MM.1S (cell line): ENCODE data around the gene HIBCH.
"Not testable (repeated sequence)": the region's sequence is repeated elsewhere in the genome, so short reads cannot be mapped to it uniquely, and the experiment has no call there.

Experiments used
- DNase-seq: peaks from one replicate; pipeline ENCODE4 v3.0.0-alpha.2; 2015
- H2AFZ ChIP-seq: fragments of 300-600 bp; sonication (generic); 2 replicates; pipeline ENCODE4 v1.6.0; 2016; ENCODE audit warnings: antibody characterized with exemption, low read length
- H3F3A ChIP-seq: fragments of 300-600 bp; sonication (generic); 2 replicates; pipeline ENCODE4 v1.6.1; 2016; ENCODE audit warnings: mild to moderate bottlenecking, antibody characterized with exemption, low read length, moderate library complexity, mixed read lengths; ENCODE audit not compliant: insufficient read depth
- H3K27ac ChIP-seq: fragments of 300-600 bp; sonication (generic); 2 replicates; pipeline ENCODE4 v1.5.1; 2016; ENCODE audit warnings: mild to moderate bottlenecking, low read length
- H3K27me3 ChIP-seq: fragments of 300-600 bp; sonication (generic); replicated peaks from 2 replicates; pipeline ENCODE4 v1.6.0; 2016; ENCODE audit warnings: low read length; ENCODE audit not compliant: insufficient read depth
- H3K36me3 ChIP-seq: fragments of 300-600 bp; sonication (generic); replicated peaks from 2 replicates; pipeline ENCODE4 v1.6.1; 2016; ENCODE audit warnings: mild to moderate bottlenecking, low read length, mixed read lengths; ENCODE audit not compliant: insufficient read depth
- H3K4me1 ChIP-seq: fragments of 300-600 bp; sonication (generic); 2 replicates; pipeline ENCODE4 v1.6.1; 2016; ENCODE audit warnings: low read length, mixed read lengths
- H3K4me2 ChIP-seq: fragments of 300-600 bp; sonication (generic); 2 replicates; pipeline ENCODE4 v1.6.0; 2016; ENCODE audit warnings: low read depth, low read length
- H3K4me3 ChIP-seq: fragments of 300-600 bp; sonication (generic); 2 replicates; pipeline ENCODE4 v1.5.1; 2016; ENCODE audit warnings: low read length, mixed read lengths
- H3K79me2 ChIP-seq: fragments of 300-600 bp; sonication (generic); 2 replicates; pipeline ENCODE4 v1.6.1; 2016; ENCODE audit warnings: mixed run types, low read length, mixed read lengths
- H3K9ac ChIP-seq: fragments of 300-600 bp; sonication (generic); 2 replicates; pipeline ENCODE4 v1.6.1; 2016; ENCODE audit warnings: low read length, mixed read lengths
- H3K9me2 ChIP-seq: fragments of 300-600 bp; sonication (generic); replicated peaks from 2 replicates; pipeline ENCODE4 v1.6.1; 2016; ENCODE audit warnings: mild to moderate bottlenecking, low read length, mixed read lengths; ENCODE audit not compliant: insufficient read depth
- H3K9me3 ChIP-seq: fragments of 300-600 bp; sonication (generic); replicated peaks from 2 replicates; pipeline ENCODE4 v1.6.1; 2016; ENCODE audit warnings: mild to moderate bottlenecking, low read length, mixed read lengths; ENCODE audit not compliant: insufficient read depth
- H4K20me1 ChIP-seq: fragments of 300-600 bp; sonication (generic); 2 replicates; pipeline ENCODE4 v1.6.1; 2016; ENCODE audit warnings: mild to moderate bottlenecking, low read length, moderate library complexity, mixed read lengths; ENCODE audit not compliant: insufficient read depth
- CTCF ChIP-seq: fragments of 300-600 bp; sonication (generic); IDR thresholded peaks from 2 replicates; pipeline ENCODE4 v1.5.1; 2016; ENCODE audit warnings: antibody characterized with exemption, low read length, mixed read lengths
- EZH2 ChIP-seq: fragments of 300-600 bp; sonication (generic); optimal IDR thresholded peaks from 2 replicates; pipeline ENCODE3; 2017; ENCODE audit warnings: low read depth, mild to moderate bottlenecking, antibody characterized with exemption, low read length, mixed read lengths
- EZH2phosphoT487 ChIP-seq: fragments of 300-600 bp; sonication (generic); IDR thresholded peaks from 2 replicates; pipeline ENCODE4 v1.6.1; 2018; ENCODE audit warnings: antibody characterized with exemption, low read length

Gene HIBCH

GRCh38 chr2:190336420-190336819 is 16.8 kb upstream of the HIBCH start:
- Histone ChIP-seq H3K4me3 (no peak overlapping the region), H3K4me2 (no peak overlapping the region), H3K4me1 (no peaks in the 10 kb centered on the region), H4K20me1 (no peaks in the 10 kb centered on the region), H3K9me3 (no peaks in the 10 kb centered on the region), H3K36me3 (no peaks in the 10 kb centered on the region), H3K79me2 (no peaks in the 10 kb centered on the region), H3F3A (no peaks in the 10 kb centered on the region), H3K27me3 (no peaks in the 10 kb centered on the region), H3K27ac (no peak overlapping the region), H3K9me2 (no peaks in the 10 kb centered on the region), H3K9ac (no peak overlapping the region), H2AFZ (no peak overlapping the region)
- TF ChIP-seq EZH2 (no peak), EZH2phosphoT487 (no peak), CTCF (no peak)
- no peak for DNase-seq

- H3K9me2 ChIP-seq, H3F3A ChIP-seq, DNase-seq, H3K9me3 ChIP-seq, H2AFZ ChIP-seq, H3K4me2 ChIP-seq, H3K4me1 ChIP-seq, H3K9ac ChIP-seq, H3K4me3 ChIP-seq, H3K36me3 ChIP-seq, H3K79me2 ChIP-seq, H4K20me1 ChIP-seq, H3K27me3 ChIP-seq, H3K27ac ChIP-seq: not testable (repeated sequence)
Observed at GRCh38 chr2:190335584-190335983, 16.0 kb upstream of the HIBCH start.

- Histone ChIP-seq H3K9me2 (no peaks in the 10 kb centered on the region), H2AFZ (no peak overlapping the region), H3K9ac (no peak overlapping the region), H3F3A (no peaks in the 10 kb centered on the region), H4K20me1 (no peaks in the 10 kb centered on the region), H3K27me3 (no peaks in the 10 kb centered on the region), H3K4me2 (no peak overlapping the region), H3K9me3 (no peaks in the 10 kb centered on the region), H3K4me1 (no peaks in the 10 kb centered on the region), H3K4me3 (no peak overlapping the region), H3K27ac (no peak overlapping the region), H3K36me3 (no peaks in the 10 kb centered on the region), H3K79me2 (no peaks in the 10 kb centered on the region)
- TF ChIP-seq EZH2: no peak
- TF ChIP-seq CTCF: no peak
- TF ChIP-seq EZH2phosphoT487: no peak
- no peak for DNase-seq
Observed at GRCh38 chr2:190335225-190335559, 15.6 kb upstream of the HIBCH start.

GRCh38 chr2:190334479-190335224 is 15.0 kb upstream of the HIBCH start:
- no peaks in the 10 kb centered on the region for H3K9me3 ChIP-seq
- H3K4me3 ChIP-seq: no peak overlapping the region
- H3K79me2 ChIP-seq: no peaks in the 10 kb centered on the region
- no peak for DNase-seq
- H3K9ac ChIP-seq: no peak overlapping the region
- TF ChIP-seq EZH2phosphoT487: no peak
- TF ChIP-seq EZH2: no peak
- TF ChIP-seq CTCF: no peak
- H4K20me1 ChIP-seq: no peaks in the 10 kb centered on the region
- no peaks in the 10 kb centered on the region for H3K27me3 ChIP-seq
- no peak overlapping the region for H3K27ac ChIP-seq
- no peak overlapping the region for H3K4me2 ChIP-seq
- H3K36me3 ChIP-seq: no peaks in the 10 kb centered on the region
- no peaks in the 10 kb centered on the region for H3K9me2 ChIP-seq
- H3F3A ChIP-seq: no peaks in the 10 kb centered on the region
- no peaks in the 10 kb centered on the region for H3K4me1 ChIP-seq
- no peak overlapping the region for H2AFZ ChIP-seq
